Measurements from ENCODE around the gene SLC35B4.

DNA sequence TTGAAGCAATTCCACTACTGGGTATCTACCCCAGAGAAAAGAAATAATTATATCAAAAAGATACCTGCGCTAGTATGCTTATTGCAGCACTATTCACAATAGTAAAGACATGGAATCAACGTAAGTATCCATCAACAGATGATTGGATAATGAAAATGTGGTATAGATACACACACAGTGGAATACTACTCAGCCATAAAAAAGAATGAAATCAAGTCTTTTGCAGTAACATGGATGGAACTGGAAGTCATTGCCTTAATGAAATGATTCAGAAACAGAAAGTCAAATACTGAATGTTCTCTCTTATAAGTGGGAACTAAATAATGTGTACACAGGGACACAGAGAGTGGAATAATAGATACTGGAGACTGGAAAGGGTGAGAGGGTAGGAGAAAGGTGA lies 7.4 kb upstream of the SLC35B4 start:
- TF ChIP-seq, protein P1, sequence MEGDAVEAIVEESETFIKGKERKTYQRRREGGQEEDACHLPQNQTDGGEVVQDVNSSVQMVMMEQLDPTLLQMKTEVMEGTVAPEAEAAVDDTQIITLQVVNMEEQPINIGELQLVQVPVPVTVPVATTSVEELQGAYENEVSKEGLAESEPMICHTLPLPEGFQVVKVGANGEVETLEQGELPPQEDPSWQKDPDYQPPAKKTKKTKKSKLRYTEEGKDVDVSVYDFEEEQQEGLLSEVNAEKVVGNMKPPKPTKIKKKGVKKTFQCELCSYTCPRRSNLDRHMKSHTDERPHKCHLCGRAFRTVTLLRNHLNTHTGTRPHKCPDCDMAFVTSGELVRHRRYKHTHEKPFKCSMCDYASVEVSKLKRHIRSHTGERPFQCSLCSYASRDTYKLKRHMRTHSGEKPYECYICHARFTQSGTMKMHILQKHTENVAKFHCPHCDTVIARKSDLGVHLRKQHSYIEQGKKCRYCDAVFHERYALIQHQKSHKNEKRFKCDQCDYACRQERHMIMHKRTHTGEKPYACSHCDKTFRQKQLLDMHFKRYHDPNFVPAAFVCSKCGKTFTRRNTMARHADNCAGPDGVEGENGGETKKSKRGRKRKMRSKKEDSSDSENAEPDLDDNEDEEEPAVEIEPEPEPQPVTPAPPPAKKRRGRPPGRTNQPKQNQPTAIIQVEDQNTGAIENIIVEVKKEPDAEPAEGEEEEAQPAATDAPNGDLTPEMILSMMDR (IDR thresholded peaks at IDR 0.05; ENCODE audit: borderline replicate concordance, extremely low read depth, low read length, poor library complexity, severe bottlenecking), result no peak
- no peak for TF ChIP-seq EZH2 (IDR thresholded peaks at IDR 0.05; ENCODE audit: borderline replicate concordance, low read depth, low read length, severe bottlenecking)
